Measurements from ENCODE around the gene UQCC3.

DNA sequence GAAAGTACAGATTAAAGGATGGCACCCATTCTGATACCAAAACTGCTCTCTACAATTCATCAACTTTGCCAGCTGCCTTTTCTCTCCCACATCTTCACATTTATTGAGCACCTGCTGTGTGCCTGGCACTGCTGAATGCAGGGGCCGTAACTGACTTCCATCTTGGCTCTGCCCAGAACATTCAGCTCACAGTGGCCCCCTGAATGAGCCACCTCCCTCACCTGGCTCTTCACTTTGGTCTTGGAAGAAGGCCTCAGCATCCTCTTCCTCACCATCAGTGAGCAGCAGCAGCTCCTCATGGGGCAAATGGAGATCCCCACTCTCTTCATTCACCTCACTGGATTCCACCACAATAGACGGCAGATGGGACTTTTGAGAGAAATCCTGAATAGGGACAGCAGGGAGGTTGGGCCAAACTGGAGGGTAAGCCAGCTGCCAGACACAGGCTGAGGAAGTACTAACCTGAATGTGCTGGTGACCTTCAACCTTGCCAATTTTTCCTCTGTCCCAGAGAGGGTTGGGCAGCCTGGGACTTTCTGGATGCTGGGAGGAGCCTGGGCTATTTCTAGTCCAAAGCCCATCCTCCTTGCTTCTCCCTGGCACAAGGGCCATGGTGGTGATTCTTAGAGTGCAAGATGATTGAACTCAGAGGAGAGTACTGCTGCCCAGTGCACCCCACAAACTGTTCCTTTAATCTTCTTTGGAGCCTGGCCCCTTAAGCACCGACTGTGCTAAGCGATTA lies 1.9 kb upstream of the UQCC3 start:
- TF ChIP-seq, protein P1, sequence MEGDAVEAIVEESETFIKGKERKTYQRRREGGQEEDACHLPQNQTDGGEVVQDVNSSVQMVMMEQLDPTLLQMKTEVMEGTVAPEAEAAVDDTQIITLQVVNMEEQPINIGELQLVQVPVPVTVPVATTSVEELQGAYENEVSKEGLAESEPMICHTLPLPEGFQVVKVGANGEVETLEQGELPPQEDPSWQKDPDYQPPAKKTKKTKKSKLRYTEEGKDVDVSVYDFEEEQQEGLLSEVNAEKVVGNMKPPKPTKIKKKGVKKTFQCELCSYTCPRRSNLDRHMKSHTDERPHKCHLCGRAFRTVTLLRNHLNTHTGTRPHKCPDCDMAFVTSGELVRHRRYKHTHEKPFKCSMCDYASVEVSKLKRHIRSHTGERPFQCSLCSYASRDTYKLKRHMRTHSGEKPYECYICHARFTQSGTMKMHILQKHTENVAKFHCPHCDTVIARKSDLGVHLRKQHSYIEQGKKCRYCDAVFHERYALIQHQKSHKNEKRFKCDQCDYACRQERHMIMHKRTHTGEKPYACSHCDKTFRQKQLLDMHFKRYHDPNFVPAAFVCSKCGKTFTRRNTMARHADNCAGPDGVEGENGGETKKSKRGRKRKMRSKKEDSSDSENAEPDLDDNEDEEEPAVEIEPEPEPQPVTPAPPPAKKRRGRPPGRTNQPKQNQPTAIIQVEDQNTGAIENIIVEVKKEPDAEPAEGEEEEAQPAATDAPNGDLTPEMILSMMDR (IDR thresholded peaks at IDR 0.05) = no peak
- no peak for TF ChIP-seq POLR2A (IDR thresholded peaks at IDR 0.05)
